GM13976 (cell line): ENCODE results near the gene DNAJC30.

Source experiments
- DNase-seq: peaks from one replicate; pipeline ENCODE4 v3.0.0; 2012; ENCODE audit warnings: low spot score
- in situ Hi-C: fragments of 300-500 bp; cut with MboI; formaldehyde crosslinking; loops from one replicate; pipeline ENCODE4 v1.12.0; 2022; ENCODE audit warnings: low sequenced_read_pairs, mixed read lengths, inconsistent platforms; ENCODE audit not compliant: unreplicated experiment
- TF ChIP-seq, protein P1 (sequence below): IDR thresholded peaks from 2 replicates; pipeline ENCODE4 v1.5.1; 2012; ENCODE audit warnings: borderline replicate concordance, mild to moderate bottlenecking; ENCODE audit not compliant: insufficient read depth; ENCODE audit errors: extremely low read depth, missing control alignments, control extremely low read depth

DNAJC30 gene

DNA sequence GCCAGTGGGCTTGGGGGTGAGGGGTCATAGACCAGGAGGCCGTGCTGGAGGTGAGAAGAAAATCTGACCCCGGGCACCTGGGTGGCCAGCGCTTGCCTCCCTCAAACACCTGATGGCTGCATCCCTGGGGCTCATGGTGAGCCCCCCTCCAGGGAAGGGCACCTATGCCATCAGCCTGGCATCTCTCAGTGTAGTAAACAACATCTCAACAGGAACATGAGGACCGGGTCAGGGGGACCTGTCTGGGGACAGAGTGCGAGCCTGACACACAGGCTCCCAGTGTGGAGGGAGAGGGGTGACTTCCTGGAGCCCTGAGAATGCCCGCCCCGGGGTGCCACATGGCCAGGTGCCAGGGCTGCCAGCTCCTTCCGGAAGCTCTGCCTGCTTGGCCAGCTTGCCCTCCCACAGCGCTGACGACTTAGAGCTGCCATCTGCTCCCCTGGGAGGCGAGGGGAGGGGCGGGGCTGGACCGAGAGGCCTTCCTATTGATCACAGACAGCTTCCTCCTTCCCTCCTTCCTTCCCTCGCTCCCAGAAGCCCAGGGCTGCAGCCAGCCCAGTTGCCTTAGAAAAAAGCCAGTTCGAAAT lies 23.9 kb upstream of the DNAJC30 start:
- in situ Hi-C loops = no loop called here
- TF ChIP-seq, protein P1, sequence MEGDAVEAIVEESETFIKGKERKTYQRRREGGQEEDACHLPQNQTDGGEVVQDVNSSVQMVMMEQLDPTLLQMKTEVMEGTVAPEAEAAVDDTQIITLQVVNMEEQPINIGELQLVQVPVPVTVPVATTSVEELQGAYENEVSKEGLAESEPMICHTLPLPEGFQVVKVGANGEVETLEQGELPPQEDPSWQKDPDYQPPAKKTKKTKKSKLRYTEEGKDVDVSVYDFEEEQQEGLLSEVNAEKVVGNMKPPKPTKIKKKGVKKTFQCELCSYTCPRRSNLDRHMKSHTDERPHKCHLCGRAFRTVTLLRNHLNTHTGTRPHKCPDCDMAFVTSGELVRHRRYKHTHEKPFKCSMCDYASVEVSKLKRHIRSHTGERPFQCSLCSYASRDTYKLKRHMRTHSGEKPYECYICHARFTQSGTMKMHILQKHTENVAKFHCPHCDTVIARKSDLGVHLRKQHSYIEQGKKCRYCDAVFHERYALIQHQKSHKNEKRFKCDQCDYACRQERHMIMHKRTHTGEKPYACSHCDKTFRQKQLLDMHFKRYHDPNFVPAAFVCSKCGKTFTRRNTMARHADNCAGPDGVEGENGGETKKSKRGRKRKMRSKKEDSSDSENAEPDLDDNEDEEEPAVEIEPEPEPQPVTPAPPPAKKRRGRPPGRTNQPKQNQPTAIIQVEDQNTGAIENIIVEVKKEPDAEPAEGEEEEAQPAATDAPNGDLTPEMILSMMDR = no peak
- peak; percentile 28 for DNase-seq

DNA sequence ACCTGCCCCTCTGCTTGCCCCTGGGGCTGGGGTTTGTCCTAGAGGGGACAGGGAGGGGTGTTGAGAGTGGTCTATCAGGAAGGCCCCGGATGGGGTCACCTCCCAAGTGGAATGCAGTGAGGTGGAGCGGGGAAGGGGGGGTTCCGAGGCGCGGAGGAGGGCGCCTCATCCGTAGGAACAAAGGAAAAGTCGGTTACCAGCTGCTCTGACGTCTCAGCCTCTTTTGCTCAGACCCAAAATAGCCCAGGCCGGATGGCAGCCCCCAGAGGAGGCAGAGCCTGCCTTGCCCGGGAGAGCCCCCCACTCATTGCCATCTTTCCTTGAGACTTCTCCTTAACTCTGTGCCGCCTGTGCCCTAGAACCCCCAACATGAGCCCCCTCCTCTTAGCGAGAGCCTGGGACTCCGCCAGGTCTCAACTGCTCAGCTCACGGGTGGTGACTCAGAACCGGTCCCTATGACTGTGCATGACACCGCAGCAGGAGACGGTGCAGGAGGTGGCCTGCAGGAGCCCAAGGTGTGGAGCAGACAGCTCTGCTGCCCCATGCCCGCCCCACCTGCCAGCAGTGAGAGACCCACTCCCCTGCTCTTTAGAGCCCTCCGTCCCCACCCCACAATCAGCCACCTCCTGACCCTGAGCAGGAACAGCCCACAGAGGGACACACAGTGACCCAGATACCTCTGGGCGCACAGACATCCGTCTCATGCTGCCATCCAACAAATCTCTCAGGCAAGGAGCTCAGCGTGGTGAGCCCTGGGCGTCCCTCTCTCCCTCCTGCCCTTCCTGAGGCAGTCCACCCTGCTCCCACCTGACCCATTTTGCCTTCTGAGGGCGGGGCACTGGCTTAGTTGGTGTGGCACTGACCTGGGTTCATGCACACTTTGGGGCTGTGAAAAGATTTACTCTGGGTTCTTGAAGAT lies 23.1 kb upstream of the DNAJC30 start:
- peak; percentile 36 for DNase-seq
- TF ChIP-seq, protein P1 = no peak
- in situ Hi-C loops = no loop called here

DNA sequence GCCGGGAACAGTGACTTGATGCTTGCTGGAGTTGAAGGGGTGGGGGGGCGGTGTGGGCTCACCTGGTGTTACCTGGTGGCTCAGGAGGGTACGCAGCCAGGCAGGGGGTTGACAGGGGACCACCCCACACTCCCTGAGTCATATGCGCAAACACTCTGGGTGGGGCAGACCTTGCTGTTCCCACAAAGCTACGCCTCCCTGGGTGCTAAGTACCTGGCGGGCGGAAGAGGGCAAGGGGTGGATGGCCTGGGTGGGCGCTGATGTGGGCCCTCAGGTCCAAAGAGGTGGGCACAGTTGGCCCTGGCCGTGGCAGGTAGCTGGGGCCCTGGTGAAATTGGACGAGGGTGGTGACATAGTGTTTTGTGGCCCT lies 22.3 kb upstream of the DNAJC30 start:
- TF ChIP-seq, protein P1 = no peak
- DNase-seq = no peak
- in situ Hi-C loops = no loop called here

DNA sequence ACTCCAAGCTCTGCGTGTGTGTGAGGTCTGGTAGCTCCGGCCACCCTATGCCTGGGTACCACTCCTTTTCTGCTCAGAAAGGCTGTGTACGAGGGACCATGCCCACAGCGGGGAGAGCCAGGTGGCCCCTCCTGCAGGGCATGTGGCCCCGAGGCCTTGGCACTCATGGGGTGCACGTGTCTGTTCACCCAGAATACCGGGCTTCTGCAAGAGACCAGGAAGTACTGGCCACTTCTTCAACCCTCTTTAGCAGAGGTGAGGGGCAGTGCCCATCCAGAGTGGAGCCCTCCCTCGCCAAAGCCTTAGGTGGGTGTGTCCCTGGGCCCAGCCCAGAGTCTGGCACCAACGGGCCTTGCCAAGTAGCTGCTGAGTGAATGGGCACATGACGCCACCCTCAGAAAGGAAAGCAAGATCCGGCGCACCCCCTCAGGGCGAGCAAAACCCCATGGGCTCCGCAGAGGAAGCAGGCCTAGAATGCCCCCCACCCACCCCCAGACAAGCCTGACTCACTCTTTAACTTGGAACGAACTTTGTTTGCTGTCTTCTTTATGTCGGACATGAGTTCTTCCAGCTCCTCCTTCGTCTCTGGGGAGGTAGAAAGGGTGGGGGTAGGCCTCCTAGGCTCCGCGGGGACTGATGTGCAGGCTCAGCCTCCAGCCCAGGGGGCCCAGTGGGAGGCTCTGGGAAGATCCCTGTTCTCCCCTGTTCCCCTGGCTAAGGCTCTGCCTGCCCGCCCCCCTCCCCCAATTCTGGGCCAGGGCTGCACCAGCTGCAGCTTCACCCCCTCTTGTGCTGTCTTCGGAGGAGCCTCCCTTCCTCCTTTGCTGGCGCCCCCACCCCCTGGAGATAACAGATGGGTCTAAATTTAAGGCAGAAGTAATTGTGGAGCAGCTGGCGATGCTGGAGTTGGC lies 21.6 kb upstream of the DNAJC30 start:
- TF ChIP-seq, protein P1 = no peak
- DNase-seq = no peak

DNA sequence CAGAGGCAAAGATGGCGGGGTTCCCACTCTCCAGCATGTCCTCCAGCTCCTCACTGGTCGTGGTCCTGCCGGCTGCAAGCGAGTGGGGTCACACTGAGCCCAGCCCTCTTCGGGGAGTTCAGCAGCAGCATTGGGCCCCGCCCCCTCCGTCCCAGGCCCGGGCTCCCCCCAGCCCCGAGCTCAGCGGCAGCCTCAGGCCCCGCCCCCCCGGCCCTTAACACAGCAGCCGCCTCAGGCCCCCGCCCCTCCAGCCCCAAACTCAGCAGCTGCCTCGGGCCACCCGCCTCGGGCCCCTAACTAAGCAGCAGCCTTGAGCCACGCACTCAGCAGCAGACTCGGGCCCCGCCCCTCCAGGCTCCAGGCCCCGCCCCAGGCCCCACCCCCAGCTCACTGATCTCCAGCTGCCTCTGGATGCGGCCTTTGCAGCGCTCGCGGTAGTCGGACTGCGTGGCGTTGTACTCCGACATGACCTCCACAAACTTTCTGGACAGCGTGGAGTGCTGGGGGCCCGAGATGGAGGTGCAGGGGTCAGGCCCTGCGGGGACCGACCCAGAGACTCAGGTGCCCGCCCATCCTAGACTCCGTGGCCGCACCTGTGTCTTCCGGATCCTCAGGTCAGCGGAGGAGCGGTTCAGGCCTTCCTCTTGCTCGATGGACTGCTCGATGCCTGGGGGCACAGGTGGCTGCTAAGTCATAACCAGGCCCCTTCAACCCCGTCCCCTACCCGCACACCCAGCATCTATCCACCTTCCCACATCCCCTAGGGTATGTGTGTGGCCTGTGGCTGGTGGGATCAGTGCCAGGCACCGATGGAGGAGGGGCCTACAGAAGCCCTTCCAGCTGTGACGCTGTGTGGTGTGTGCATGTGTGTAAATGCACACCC lies 20.7 kb upstream of the DNAJC30 start:
- DNase-seq = peak; percentile 80
- TF ChIP-seq, protein P1 = no peak
- in situ Hi-C loops = no loop called here

More for the DNA sequence above, 21.6 kb upstream of the DNAJC30 start:
- in situ Hi-C loops = no loop called here
